Transverse colon (tissue), 4 donors: ENCODE measurements around the gene AIFM1. TPM values are rescaled to one million over a fixed set of nuclear protein-coding genes. Genes with fewer than 3 reads are reported as not detected.
A peak's percentile ranks its signal among the peaks of the same experiment; 100 is the strongest.
"Not testable (repeated sequence)": the region's sequence is repeated elsewhere in the genome, so short reads cannot be mapped to it uniquely, and the experiment has no call there.

Experiments used
- DNase-seq: peaks from one replicate; pipeline ENCODE4 v3.0.0-alpha.2; 2019
- H3K27ac ChIP-seq, 4 donors: fragments of 200-600 bp; sonication (generic); 2 replicates each; pipeline ENCODE4 v1.5.1; 2016 to 2018; ENCODE audit warnings: inconsistent platforms in 4 of 4
- H3K27me3 ChIP-seq: fragments of 200-600 bp; sonication (generic); 2 replicates; pipeline ENCODE4 v1.5.1; 2017; ENCODE audit warnings: inconsistent platforms
- H3K36me3 ChIP-seq, 4 donors: fragments of 200-600 bp; sonication (generic); 2 replicates each; pipeline ENCODE4 v1.5.1; 2017 to 2019; ENCODE audit warnings: inconsistent platforms in 4 of 4
- H3K4me1 ChIP-seq, 4 donors: fragments of 200-600 bp; sonication (generic); 2 replicates each; pipeline ENCODE4 v1.5.1; 2017 to 2020; ENCODE audit warnings: inconsistent platforms in 4 of 4
- H3K4me3 ChIP-seq, 4 donors: fragments of 200-600 bp; sonication (generic); 1 replicate in 1 of 4; 2 replicates in 3 of 4; pipeline versions ENCODE4 v1.5.1 to v1.6.1; 2017 to 2019; ENCODE audit warnings: inconsistent platforms in 4 of 4
- H3K9me3 ChIP-seq, 2 donors: fragments of 200-600 bp; sonication (generic); 2 replicates each; pipeline ENCODE4 v1.5.1; 2017 to 2019; ENCODE audit warnings: inconsistent platforms in 2 of 2
- CTCF ChIP-seq, 5 experiments: fragments of 200-600 bp in 3 of 5; fragments of 450-650 bp in 2 of 5; sonication (generic) in 3 of 5; IDR thresholded peaks; 1 replicate in 2 of 5; 2 replicates in 3 of 5; pipeline ENCODE4 v1.5.1; 2016 to 2017; ENCODE audit warnings: antibody characterized with exemption in 5 of 5, inconsistent platforms in 3 of 5, mild to moderate bottlenecking in 2 of 5, moderate library complexity in 1 of 5
- EP300 ChIP-seq: sonication (generic); formaldehyde crosslinking; IDR thresholded peaks from one replicate; pipeline ENCODE4 v1.6.1; 2017; ENCODE audit warnings: antibody characterized with exemption, low read depth
- POLR2A ChIP-seq: fragments of 450-650 bp; IDR thresholded peaks from one replicate; pipeline ENCODE4 v1.6.1; 2016; ENCODE audit warnings: antibody characterized with exemption, mild to moderate bottlenecking, moderate library complexity
- POLR2AphosphoS5 ChIP-seq, 3 donors: sonication (generic); formaldehyde crosslinking; IDR thresholded peaks; one replicate each; pipeline ENCODE4 v1.6.1; 2016; ENCODE audit warnings: antibody characterized with exemption in 3 of 3
- WGBS, 2 donors: methylation state at CpG; one replicate each; pipeline ENCODE4 v1.1.5; 2018; ENCODE audit warnings: low coverage in 1 of 2; 5-methylcytosine and 5-hydroxymethylcytosine counted together
- in situ Hi-C, 4 donors: fragments of 200-750 bp; cut with MboI; loops; one replicate each; pipeline versions ENCODE4 v1.15.0 to v1.15.1; 2017; ENCODE audit warnings: low sequenced_read_pairs in 3 of 4, low pct_ligation_motif_present in 1 of 4, low pct_unique_long_range_greater_than_20kb in 1 of 4
- intact Hi-C: fragments of 100-400 bp; cut with DNase I; formaldehyde crosslinking; loops from one replicate; pipeline ENCODE4 v1.15.1; 2023; ENCODE audit warnings: low total_unique reads
- total RNA-seq, 4 donors: library from RNA; depleted of rRNA; stranded (reverse); fragments of >200 nt; gene quantifications; one replicate each; pipeline ENCODE4 v1.1.0, GENCODE V29; 2016

Gene AIFM1
- total RNA-seq, 4 donors from 2014 or later = 5.6 to 39.5 (median 28.1) TPM

GRCh38 chrX:130118441-130119311 is 47.0 kb downstream of the AIFM1 start:
- intact Hi-C loops (no loop called here), in situ Hi-C loops (no loop called here)
- no peak for DNase-seq

DNA sequence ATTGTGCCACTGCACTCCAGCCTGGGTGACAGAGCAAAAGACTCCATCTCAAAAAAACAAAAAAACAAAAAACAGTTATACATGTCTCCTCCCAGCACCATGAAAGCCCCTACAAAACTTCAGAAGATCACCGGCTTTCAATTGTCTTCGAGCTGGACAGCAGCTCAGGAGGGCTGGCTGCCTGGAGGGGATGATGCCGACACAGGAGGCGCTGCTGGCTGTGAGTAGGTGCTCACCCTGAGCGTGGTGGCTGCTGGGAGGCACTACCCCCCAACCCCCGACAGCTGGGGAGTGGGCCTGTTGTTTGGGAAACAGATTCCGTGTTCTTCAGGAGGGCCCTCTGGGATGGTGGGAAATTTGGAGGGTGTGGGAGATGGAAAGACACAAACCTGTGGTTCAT is 48.5 kb downstream of the AIFM1 start:
- in situ Hi-C loops (no loop called here), intact Hi-C loops (no loop called here)
- WGBS, 2 donors = 90% methylated on average over 7 of the region's 7 CpGs; no CpG with 5 or more reads in 1 of the 2 donors
- Histone ChIP-seq H3K27ac (no peak overlapping the region), H3K36me3 (no peaks in the 10 kb centered on the region), H3K4me3 (no peak overlapping the region), H3K9me3 (no peaks in the 10 kb centered on the region), H3K27me3 (no peaks in the 10 kb centered on the region), H3K4me1 (peaks cover 0 to 10% (median 6%) of the 10 kb centered on the region in 4 donors)
- no peak for DNase-seq
- TF ChIP-seq EP300 = no peak
- no peak for TF ChIP-seq CTCF (IDR thresholded peaks at IDR 0.05)
- TF ChIP-seq POLR2AphosphoS5 (IDR thresholded peaks at IDR 0.05) = no peak
- TF ChIP-seq POLR2A = no peak

More at GRCh38 chrX:130118441-130119311, 47.0 kb downstream of the AIFM1 start:
- H3K27ac ChIP-seq = peak overlapping the region; percentile 40 to 85 (median 66)
- no peaks in the 10 kb centered on the region for H3K9me3 ChIP-seq
- TF ChIP-seq CTCF (IDR thresholded peaks at IDR 0.05) (no peak), POLR2AphosphoS5 (IDR thresholded peaks at IDR 0.05) (no peak), POLR2A (no peak), EP300 (no peak)
- H3K4me3 ChIP-seq = no peak overlapping the region
- no peaks in the 10 kb centered on the region for H3K27me3 ChIP-seq
- H3K36me3 ChIP-seq = no peaks in the 10 kb centered on the region
- H3K4me1 ChIP-seq = peaks cover 0 to 10% (median 6%) of the 10 kb centered on the region in 4 donors
- WGBS, 2 donors = 67% methylated on average over 21 of the region's 21 CpGs; no CpG with 5 or more reads in 1 of the 2 donors

DNA sequence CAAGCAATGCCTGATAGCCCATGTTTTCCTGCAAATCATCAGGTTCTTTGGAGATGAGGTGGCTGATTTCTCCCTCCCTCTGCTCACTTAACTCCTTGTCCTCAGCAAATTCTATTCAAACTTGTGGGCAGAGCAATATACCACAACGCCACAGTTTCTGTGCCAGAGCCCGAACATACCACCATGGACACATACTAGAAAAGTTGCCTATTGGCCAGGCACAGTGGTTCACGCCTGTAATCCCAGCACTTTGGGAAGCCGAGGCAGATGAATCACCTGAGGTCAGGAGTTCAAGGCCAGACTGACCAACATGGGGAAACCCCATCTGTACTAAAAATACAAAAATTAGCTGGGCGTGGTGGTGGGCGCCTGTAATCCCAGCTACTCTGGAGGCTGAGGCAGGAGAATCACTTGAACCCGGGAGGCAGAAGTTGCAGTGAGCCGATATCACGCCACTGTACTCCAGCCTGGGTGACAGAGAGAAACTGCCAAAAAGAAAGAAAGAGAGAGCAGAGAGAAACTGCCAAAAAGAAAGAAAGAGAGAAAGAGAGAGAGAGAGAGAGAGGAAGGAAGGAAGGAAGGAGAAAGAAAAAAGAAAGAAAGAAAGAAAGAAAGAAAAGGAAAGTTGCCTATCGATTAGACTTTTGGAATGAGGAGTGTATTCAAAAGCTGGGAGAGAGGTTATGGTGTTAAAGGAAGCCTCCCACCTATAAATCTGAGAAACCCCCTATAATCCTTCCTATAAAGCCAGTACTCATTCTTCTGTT is 50.3 kb downstream of the AIFM1 start:
- H3K36me3 ChIP-seq, H3K27me3 ChIP-seq, intact Hi-C loops, DNase-seq, H3K4me3 ChIP-seq, H3K27ac ChIP-seq, H3K9me3 ChIP-seq, H3K4me1 ChIP-seq, in situ Hi-C loops: not testable (repeated sequence)
- WGBS, 2 donors = 78 to 84% methylated on average over 1 to 10 of the region's 10 CpGs

DNA sequence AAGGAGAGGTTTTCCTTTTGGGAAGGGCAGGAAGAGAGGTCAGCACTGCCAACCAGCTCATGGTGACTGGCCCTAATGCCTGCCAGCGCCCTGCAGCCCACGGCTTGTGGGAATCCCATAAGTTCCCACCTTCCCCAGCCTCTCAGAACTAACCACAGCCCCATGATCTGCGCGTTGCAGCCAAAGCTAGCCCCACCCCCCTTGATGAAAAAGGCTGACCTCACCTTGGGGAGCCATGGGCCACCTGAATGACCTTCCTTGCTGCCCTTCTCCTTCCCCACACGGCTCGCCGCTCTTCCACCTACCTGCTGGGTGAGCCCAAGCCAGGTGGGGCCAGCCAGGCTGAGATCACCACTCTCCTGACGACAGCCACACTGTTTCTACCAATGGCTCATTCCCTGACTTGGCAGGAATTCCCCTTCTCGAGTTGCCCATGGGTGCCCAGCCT is 51.5 kb downstream of the AIFM1 start:
- no peak overlapping the region for H3K27ac ChIP-seq
- WGBS, 2 donors = 78% methylated on average over 9 of the region's 9 CpGs; no CpG with 5 or more reads in 1 of the 2 donors
- intact Hi-C loops (no loop called here), in situ Hi-C loops (no loop called here)
- H3K4me3 ChIP-seq = no peak overlapping the region
- no peaks in the 10 kb centered on the region for H3K36me3 ChIP-seq
- TF ChIP-seq POLR2AphosphoS5 (IDR thresholded peaks at IDR 0.05) = no peak
- no peak for TF ChIP-seq EP300
- TF ChIP-seq POLR2A = no peak
- TF ChIP-seq CTCF (IDR thresholded peaks at IDR 0.05) = no peak
- no peaks in the 10 kb centered on the region for H3K27me3 ChIP-seq
- peaks cover 0 to 6% (median under 1%) of the 10 kb centered on the region in 4 donors for H3K4me1 ChIP-seq
- DNase-seq = no peak
- H3K9me3 ChIP-seq = no peaks in the 10 kb centered on the region
